GM18519 (cell line): ENCODE results near the gene LRRC37A3.
"Not testable (repeated sequence)": the region's sequence is repeated elsewhere in the genome, so short reads cannot be mapped to it uniquely, and the experiment has no call there.

Source experiments
- ATAC-seq: cut with Tn5 transposase; IDR thresholded peaks from one replicate; pipeline ENCODE4 v1.9.1; 2021; ENCODE audit warnings: mild to moderate bottlenecking, moderate library complexity; ENCODE audit not compliant: unreplicated experiment, low FRiP score

LRRC37A3 gene

GRCh38 chr17:64919289-64920025 lies at the start of gene LRRC37A3:
TSS of gene LRRC37A3 (minus strand) at chr17:64919478. CDS start at chr17:64897257, 22,221 bp downstream.
- peak; percentile 78 for ATAC-seq

- ATAC-seq: peak; percentile 59
Observed at GRCh38 chr17:64965873-64966287, 46.6 kb upstream of the LRRC37A3 start.

GRCh38 chr17:64965256-64965872 lies 46.1 kb upstream of the LRRC37A3 start:
- not testable (repeated sequence) for ATAC-seq

GRCh38 chr17:64964796-64965195 lies 45.5 kb upstream of the LRRC37A3 start:
- ATAC-seq: no peak

GRCh38 chr17:64963814-64964213 lies 44.5 kb upstream of the LRRC37A3 start:
- ATAC-seq: not testable (repeated sequence)

- not testable (repeated sequence) for ATAC-seq
Observed at GRCh38 chr17:64961563-64962378, 42.5 kb upstream of the LRRC37A3 start.

- ATAC-seq: no peak
Observed at GRCh38 chr17:64951877-64952276, 32.6 kb upstream of the LRRC37A3 start.

- no peak for ATAC-seq
Observed at GRCh38 chr17:64950871-64951270, 31.6 kb upstream of the LRRC37A3 start.

- ATAC-seq: no peak
Observed at GRCh38 chr17:64947152-64947551, 27.9 kb upstream of the LRRC37A3 start.

- no peak for ATAC-seq
Observed at GRCh38 chr17:64941761-64942160, 22.5 kb upstream of the LRRC37A3 start.

- no peak for ATAC-seq
Observed at GRCh38 chr17:64941045-64941444, 21.8 kb upstream of the LRRC37A3 start.

GRCh38 chr17:64940055-64940454 lies 20.8 kb upstream of the LRRC37A3 start:
- no peak for ATAC-seq

- ATAC-seq: no peak
Observed at GRCh38 chr17:64938925-64939474, 19.7 kb upstream of the LRRC37A3 start.

GRCh38 chr17:64938290-64938689 lies 19.0 kb upstream of the LRRC37A3 start:
- no peak for ATAC-seq

- no peak for ATAC-seq
Observed at GRCh38 chr17:64936117-64936516, 16.8 kb upstream of the LRRC37A3 start.

- not testable (repeated sequence) for ATAC-seq
Observed at GRCh38 chr17:64934284-64934778, 15.1 kb upstream of the LRRC37A3 start.

- not testable (repeated sequence) for ATAC-seq
Observed at GRCh38 chr17:64932850-64933249, 13.6 kb upstream of the LRRC37A3 start.

- ATAC-seq: not testable (repeated sequence)
Observed at GRCh38 chr17:64930374-64930773, 11.1 kb upstream of the LRRC37A3 start.

- not testable (repeated sequence) for ATAC-seq
Observed at GRCh38 chr17:64929419-64930209, 10.3 kb upstream of the LRRC37A3 start.

- ATAC-seq: not testable (repeated sequence)
Observed at GRCh38 chr17:64928701-64929100, 9.4 kb upstream of the LRRC37A3 start.
